ENCODE results near the gene KDM5B.
"Not testable (repeated sequence)": the region's sequence is repeated elsewhere in the genome, so short reads cannot be mapped to it uniquely, and the experiment has no call there.

The KDM5B gene

GRCh38 chr1:202791077-202791747 lies 17.0 kb downstream of the KDM5B start:
- DNase-seq (ENCODE audit: low read depth in 2 of 2): no peak

DNA sequence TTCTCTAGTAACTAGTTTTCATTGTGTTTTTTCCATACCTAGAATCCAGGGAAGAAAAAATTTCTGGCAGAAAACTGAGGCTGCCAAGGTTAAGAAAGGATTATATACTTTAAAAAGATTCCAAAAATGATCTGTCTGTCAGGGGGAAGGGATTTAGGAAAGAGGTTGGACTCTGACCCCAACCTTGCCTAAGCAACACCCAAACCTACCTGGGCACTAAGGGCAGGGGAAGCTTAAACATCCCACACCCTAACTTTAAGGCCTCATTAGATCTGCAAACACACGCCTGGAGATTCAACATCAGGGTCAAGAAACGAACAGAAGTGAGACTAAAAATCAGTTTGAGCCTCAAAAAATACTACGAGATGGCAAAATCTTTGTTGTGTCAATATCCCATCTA lies 19.4 kb downstream of the KDM5B start:
- no peak for DNase-seq (ENCODE audit: low read depth in 2 of 2)

DNA sequence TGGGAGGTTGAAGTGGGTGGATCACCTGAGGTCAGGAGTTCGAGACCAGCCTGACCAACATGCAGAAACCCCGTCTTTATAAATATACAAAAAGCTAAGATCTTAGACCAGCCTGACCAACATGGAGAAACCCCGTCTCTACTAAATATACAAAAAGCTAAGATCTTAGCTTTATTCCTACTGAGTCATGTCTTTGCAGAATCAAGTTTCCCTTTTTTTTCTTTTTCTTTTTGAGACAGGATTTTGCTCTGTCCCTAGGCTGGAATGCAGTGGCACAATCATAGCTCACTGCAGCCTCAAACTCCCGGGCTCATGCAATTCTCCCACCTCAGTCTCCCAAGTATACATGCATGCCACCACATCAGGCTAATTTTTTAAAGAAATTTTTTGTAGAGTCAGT lies 21.4 kb downstream of the KDM5B start:
- DNase-seq (ENCODE audit: low read depth in 2 of 2): no peak

GRCh38 chr1:202781180-202781579 lies 27.0 kb downstream of the KDM5B start:
- DNase-seq (ENCODE audit: low read depth in 2 of 2): no peak

- DNase-seq (ENCODE audit: low read depth in 2 of 2): no peak
These were observed 38.1 kb downstream of the KDM5B start for GRCh38 chr1:202770135-202770534.

DNA sequence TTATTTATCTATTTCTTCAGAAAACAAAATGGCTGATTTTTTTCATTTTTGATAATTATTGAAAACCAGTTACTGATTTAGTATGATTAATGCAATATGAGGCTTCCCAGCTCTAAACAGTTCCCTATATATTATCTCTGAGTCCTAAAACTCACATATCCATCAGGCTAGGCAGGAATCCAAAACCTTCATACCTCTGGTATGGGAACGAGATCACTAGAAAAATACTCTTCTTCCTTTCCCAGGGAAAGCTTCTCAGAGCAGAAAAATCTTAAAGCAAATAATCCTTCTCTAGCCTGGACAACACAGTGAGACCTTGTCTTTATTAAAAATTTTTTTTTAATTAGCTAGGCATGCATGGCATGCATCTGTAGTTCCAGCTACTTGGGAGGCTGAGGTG lies 42.5 kb downstream of the KDM5B start:
- no peak for DNase-seq (ENCODE audit: low read depth in 2 of 2)

DNA sequence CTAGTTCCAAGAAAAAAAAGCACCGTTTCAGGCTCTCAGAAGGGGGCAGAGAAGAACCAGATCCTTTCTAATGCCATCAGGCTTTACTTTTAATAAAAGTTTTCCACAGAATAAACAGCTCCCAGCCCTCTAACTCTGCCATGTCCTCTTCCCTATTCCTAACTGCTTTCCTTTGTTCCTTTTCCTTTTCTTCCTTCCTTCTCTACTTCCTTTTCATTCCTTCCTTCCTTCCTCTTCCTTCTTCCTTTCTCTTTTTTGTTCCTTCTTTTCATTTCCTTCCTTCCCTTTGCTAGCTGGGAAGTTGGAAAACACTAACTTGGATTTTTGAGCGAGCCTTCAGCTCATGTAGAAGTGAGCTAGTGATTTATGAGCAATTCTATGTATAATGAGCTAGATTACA lies 46.2 kb downstream of the KDM5B start:
- DNase-seq (ENCODE audit: low read depth in 2 of 2): no peak

DNA sequence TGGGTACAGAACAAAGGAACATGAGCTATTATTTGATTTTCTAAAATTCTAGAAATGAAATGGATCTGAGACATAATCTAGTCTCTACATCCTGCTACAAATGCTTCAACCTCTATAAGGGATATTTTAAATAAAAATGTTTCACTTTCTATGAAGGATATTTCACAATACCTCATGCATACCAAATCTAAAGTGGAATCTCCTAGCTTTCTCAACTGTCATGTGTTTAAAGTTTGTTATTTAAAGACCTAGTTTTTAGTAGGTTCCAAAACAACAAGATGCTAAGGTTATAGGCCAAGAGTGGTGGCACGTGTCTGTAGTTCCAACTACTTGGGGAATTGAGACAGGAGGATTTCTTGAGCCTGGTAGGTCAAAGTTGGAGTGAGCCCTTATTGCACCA lies 47.6 kb downstream of the KDM5B start:
- no peak for DNase-seq (ENCODE audit: low read depth in 2 of 2)

GRCh38 chr1:202756391-202756790 lies 51.8 kb downstream of the KDM5B start:
- DNase-seq (ENCODE audit: low read depth in 2 of 2): no peak

DNA sequence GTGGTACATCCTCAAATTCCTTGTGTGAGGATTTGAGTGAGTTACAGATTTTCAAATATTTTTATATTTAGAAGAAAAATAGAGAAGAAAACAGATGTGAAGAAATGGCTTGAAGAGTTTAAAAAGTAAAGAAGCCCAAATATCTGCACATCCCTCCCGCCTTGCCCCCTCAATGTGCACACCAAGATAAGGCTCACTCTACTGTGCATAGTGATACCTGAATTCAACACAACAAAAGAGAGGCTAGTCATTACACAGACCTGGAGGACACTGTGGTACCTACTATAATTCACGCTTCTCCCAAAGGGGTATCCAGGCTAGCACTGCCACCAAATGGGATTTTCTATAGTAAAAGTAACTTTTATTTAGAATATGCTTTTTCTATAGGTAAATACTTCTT lies 53.9 kb downstream of the KDM5B start:
- DNase-seq (ENCODE audit: low read depth in 2 of 2): no peak

GRCh38 chr1:202752774-202753173 lies 55.4 kb downstream of the KDM5B start:
- DNase-seq (ENCODE audit: low read depth in 2 of 2): no peak

DNA sequence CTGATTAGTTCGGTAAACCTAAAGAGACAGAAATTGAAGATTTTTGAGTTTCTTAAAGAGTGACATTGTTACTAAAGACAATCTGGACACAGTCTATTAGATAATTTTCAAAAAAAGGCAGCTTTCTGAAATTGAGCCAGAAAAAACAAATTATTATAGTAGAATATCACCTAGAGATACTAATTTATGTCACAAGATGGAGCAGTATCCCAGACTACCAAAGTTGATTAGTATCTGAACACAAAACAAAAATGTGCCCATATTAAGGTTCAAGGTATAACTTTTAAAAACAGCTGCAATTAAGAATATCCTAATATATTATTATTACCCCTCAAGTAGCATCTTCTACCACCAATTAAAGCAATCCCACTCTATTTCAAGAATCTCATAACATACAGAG lies 57.5 kb downstream of the KDM5B start:
- DNase-seq (ENCODE audit: low read depth in 2 of 2): no peak

GRCh38 chr1:202750024-202750423 lies 58.2 kb downstream of the KDM5B start:
- no peak for DNase-seq (ENCODE audit: low read depth in 2 of 2)

DNA sequence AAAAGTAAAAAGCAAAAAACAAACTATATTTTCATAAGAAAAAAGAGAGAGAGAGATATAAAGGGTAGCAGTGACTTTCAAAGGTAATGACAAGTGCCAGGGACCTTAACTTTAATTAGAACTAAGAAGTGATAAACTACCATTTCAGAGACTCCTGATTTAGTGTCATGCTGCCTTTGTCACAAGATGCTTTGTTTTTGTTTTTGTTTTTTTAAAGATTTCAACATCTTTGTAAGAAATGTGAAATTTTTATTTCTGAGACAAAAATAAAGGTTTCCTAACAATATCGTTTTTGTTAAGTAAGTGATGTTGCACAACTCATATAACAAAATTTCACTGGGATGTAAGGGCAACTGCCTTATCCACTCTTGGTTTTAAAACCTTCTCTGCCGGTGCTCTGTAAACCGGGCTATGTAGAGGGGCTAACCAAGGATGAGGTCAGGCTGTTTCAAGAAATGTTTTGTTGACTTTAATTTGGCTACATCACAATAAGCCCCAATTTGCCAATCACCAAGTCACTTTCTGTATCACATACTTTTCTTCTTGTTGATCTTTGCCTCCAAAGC lies 62.8 kb downstream of the KDM5B start:
- no peak for DNase-seq (ENCODE audit: low read depth in 2 of 2)

DNA sequence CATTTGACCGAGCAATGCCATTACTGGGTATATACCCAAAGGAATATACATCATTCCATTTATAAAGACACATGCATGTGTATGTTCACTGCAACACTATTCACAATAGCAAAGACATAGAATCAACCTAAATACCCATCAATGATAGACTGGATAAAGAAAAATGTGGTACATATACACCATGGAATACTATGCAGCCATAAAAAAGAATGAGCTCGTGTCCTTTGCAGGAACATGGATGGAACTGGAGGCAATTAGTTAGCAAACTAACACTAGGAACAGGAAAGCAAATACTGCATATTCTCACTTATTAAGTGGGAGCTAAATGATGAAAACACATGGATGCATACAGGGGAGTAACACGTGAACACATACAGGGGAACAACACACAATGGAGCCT lies 63.5 kb downstream of the KDM5B start:
- not testable (repeated sequence) for DNase-seq (ENCODE audit: low read depth in 2 of 2)

DNA sequence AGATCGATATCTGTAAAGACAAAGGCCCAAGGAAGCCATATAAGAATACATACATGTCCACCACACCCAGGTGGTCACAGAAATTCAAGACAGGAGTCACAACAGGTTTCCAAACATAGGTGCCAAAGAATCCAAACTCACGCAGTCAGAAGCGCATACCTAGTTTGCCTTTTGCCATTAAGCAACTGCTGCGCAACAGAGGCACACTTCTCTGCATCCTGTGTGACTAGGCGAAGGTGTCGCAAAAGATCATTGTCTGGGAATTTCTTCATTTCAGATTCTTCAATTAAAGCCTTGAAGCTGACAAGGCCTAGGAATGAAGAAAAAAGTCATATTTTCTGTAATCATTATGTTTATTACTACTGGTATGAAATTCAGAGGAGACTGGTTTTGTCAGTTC lies 65.7 kb downstream of the KDM5B start:
- DNase-seq (ENCODE audit: low read depth in 2 of 2): no peak

DNA sequence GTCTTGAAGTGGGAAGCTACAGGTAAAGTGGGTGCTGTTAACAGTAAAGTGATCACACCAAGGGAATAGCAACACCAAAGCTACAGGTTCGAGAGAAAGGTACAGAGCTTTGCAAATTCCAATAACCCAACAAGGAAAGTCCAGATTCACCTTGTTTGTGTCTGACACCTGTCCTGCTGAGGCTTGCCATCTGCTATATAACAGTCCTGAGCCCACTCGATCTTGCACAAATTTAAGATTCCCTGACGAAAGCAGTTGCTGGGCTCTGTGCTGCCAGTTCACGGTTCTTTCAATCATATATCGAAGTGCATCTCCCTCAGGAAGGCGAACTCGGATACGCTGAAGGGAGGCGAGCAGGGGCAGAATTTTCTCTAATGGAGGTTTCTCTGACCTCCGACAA lies 75.0 kb downstream of the KDM5B start:
- no peak for DNase-seq (ENCODE audit: low read depth in 2 of 2)

DNA sequence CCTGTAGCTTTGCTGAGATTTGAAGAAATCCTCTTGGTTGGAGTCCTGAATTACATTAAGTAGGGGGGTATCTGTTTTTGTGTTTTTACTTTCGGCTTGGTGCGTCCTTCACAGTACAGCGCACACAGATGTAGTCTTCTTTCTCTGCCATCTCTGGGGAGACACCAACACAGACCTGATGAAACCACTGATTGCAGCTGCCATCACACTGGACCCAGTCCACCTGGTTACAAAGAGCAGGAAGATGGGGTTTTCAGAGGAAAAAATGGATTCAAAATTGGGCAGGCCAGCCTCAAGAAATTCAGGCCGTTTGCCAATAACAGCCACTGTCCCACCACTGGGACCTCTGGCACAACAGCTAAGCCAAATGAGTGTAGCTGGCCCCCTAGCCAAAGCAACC lies 79.3 kb downstream of the KDM5B start:
- DNase-seq (ENCODE audit: low read depth in 2 of 2): no peak

- DNase-seq (ENCODE audit: low read depth in 2 of 2): no peak
These were observed 82.7 kb downstream of the KDM5B start for GRCh38 chr1:202725526-202725925.

- no peak for DNase-seq (ENCODE audit: low read depth in 2 of 2)
These were observed 84.5 kb downstream of the KDM5B start for GRCh38 chr1:202723708-202724107.

GRCh38 chr1:202723046-202723445 lies 85.2 kb downstream of the KDM5B start:
- DNase-seq (ENCODE audit: low read depth in 2 of 2): not testable (repeated sequence)

- DNase-seq (ENCODE audit: low read depth in 2 of 2): no peak
These were observed 91.6 kb downstream of the KDM5B start for GRCh38 chr1:202716654-202717053.

GRCh38 chr1:202714202-202714601 lies 94.0 kb downstream of the KDM5B start:
- not testable (repeated sequence) for DNase-seq (ENCODE audit: low read depth in 2 of 2)

- no peak for DNase-seq (ENCODE audit: low read depth in 2 of 2)
These were observed 95.1 kb downstream of the KDM5B start for GRCh38 chr1:202713110-202713509.

All from stimulated activated CD8-positive, alpha-beta memory T cell treated with anti-CD3 and anti-CD28 coated beads, Interleukin-2, amount 100 ng/mL, for 48 hours (primary cell).